ENCODE results near the gene MMGT1.
"Not testable (repeated sequence)": the region's sequence is repeated elsewhere in the genome, so short reads cannot be mapped to it uniquely, and the experiment has no call there.

The MMGT1 gene

GRCh38 chrX:135923353-135923752 is 50.4 kb downstream of the MMGT1 start:
- DNase-seq (ENCODE audit: low read depth in 3 of 3): no peak

- DNase-seq (ENCODE audit: low read depth in 3 of 3): not testable (repeated sequence)
Measured at GRCh38 chrX:135920516-135920915, 53.3 kb downstream of the MMGT1 start.

GRCh38 chrX:135914404-135914803 is 59.4 kb downstream of the MMGT1 start:
- no peak for DNase-seq (ENCODE audit: low read depth in 3 of 3)
